Jurkat, Clone E6-1 (cell line): ENCODE data around the gene MEAF6. TPM values are rescaled to one million over a fixed set of nuclear protein-coding genes. Genes with fewer than 3 reads are reported as not detected.
A peak's percentile ranks its signal among the peaks of the same experiment; 100 is the strongest.
"Not testable (repeated sequence)": the region's sequence is repeated elsewhere in the genome, so short reads cannot be mapped to it uniquely, and the experiment has no call there.

Experiments used
- DNase-seq: peaks from one replicate; pipeline ENCODE4 v3.0.0-alpha.2; 2011; ENCODE audit warnings: low read depth, low spot score
- H3K4me3 ChIP-seq: 2 replicates; pipeline ENCODE4 v1.5.1; 2011; ENCODE audit warnings: mild to moderate bottlenecking, low read length, control low read depth, moderate library complexity
- polyA plus RNA-seq: library from polyadenylated mRNA; unstranded; fragments of >200 nt; gene quantifications from one replicate; pipeline ENCODE4 v1.2.1, GENCODE V29; 2012; ENCODE audit warnings: missing spikeins; ENCODE audit not compliant: insufficient read length, insufficient read depth

The MEAF6 gene
- 104 TPM for polyA plus RNA-seq

DNA sequence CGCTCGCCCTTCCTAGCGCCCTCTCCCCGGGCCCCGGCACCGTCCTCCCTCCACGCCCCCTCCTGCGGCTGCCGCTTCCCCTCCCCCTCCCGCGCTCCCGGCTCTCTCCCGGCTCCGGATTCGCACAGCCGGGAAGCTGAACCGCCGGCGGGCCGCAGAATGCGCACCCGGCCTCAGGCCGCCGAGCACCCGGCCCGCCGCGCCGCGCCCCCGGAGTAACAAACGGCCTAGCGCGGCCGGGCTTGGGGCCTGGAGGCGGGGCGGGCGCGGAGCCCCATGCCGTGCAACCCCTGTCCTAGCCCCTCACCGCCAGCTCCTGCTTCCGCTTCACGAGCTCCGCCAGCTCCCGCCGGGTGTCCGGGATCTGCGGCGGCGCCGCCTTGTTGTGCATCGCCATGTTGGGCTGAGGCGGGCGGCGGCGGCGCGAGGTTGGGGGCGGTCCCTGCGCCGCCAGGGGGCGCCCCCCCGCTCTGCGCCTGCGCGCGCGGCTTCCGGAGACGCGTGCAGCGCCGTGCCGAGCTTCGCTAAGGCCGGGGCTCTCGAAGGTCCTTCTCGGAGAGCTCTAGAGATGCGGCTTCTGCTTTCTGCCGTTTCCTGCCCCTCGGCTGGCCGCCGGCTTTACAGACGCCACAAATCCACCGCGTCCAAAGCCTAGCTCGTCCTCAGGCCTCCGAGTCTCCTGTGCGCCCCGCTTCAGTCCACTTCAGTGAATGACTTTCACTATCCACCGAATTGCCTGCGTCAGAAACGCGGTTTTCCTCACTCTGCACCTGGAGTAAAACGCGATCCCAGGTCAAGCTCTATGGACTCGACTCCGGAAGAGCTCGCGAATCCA, at the start of gene MEAF6:
MEAF6 (minus strand) TSS at position 417 of the 835 bp plus-strand sequence; CDS start at position 397, 20 bp downstream.
- DNase-seq = peak; percentile 64
- H3K4me3 ChIP-seq = peak within 1 kb of the TSS; percentile 76

DNA sequence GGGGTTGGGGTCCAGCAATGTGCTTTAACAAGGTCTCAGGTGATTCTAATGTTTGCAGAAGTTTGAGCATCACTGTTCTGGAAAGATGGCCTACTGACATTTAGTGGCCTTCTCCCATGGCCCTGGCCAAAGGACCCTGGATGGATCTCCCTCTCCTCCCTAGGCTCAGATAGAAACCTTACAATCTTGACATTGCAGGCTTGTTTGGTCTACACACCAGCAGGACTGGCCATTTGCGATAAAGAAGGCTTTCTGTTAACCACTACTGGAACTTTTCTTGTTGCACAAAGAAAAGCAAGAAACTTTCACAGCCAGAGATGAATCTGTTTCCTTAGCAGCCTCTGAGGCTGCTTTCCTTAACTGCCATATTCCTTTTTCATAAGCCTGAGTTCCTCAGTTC, 48.4 kb upstream of the MEAF6 start:
- DNase-seq = no peak
- no peak overlapping the region for H3K4me3 ChIP-seq

DNA sequence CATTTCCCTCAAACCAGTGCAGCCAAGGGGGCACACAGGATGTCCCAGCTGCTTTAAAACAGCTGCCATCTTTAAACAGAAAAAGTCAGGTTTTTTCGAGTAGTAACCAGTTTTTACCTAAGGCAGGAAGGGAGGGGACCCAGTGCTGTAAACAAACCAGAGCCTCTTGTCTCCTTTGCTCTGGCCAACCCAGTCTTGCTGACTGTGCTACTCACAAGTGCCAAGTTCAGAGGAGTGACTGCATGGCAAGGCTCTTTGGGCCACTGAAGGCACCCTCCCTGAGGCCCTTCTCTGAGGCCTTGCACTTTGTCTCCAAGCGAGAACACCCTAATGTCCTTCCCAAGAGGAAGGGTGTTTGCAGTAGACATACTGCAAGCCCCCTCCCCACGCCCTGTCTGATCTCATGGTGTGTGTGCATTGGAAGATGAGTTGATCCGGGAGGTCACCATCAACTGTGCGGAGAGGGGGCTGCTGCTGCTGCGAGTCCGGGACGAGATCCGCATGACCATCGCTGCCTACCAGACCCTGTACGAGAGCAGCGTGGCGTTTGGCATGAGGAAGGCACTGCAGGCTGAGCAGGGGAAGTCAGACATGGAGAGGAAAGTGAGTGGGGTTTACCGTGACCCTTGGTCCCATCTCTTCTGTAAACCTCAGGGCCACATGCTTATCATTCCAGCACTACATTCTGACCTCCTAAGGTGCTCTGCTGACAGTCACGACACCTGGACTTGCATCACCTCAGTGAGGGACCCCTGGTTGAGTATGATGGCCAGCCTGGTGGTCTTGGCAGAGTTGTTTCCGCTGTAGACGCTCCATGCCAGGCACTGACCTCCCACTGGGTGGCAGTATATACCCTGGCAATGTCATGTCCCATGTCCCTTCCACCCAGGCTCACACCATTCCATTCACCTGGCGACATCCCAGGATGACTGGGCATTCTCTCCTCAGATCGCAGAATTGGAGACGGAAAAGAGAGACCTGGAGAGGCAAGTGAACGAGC, 46.9 kb upstream of the MEAF6 start:
- no peak overlapping the region for H3K4me3 ChIP-seq
- peak; percentile 12 for DNase-seq

DNA sequence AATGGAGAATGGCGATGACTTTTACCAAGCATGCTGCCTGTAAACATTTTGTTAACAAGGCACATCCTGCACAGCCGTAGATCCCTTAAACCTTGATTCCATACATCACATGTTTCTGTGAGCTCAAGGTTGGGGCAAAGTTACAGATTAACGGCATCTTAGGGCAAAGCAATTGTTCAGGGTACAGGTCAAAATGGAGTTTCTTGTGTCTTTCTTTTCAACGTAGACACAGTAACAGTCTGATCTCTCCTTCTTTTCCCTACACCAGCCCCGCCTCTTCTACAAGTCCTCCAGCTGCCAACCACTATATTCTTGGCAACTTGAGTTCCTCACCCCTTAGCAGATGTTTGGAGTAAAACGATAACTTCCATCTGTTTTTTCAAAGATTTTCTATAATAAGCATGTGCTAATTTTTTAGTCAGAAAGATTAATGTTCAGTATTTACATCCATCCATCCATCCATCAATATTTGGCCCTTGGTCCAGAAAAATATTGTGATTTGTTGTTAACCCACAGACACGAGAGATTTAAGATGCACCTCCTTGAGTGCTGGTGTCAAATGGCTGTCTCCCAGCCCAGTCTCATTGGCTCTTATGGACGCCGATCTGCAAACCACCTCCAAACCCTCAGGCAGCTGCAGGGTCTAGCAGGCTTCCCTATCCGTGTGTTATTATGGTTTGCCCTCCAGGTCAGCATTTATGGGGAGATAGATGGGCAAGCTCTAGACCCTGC, 46.0 kb upstream of the MEAF6 start:
- no peak overlapping the region for H3K4me3 ChIP-seq
- DNase-seq = no peak

DNA sequence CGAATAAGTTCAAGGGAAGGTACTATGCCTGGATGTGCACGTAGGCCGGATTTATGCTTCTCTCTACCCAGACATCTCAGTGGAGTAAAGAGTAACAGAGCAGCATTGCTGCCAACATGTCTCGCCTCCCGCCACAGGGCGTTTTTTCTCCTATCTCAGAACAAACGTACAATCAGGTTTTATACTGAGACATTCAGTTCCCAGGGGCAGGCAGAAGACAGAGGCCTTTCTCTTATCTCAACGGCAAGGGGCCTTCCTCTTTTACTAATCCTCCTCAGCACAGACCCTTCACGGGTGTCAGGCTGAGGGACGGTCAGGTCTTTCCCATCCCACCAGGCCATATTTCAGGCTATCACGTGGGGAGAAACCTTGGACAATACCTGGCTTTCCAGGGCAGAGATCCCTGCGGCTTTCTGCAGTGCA, 45.4 kb upstream of the MEAF6 start:
- not testable (repeated sequence) for DNase-seq, H3K4me3 ChIP-seq

DNA sequence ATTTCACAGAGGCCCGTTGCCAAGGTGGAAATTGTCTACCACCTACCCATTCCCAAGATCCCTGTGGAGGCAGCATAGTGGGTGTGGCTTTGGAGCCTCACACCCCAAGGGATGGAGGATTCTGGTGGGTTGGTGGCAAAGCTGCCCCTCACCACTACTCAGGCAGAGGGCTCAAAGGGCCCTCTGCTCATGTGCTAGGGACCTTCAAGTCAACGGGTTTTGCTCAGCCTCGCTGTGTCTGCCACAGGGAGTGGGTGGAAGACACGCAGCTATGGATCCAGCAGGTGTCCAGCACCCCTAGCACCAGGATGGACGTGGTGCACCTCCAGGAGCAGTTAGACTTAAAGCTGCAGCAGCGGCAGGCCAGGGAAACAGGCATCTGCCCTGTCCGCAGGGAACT, 44.5 kb upstream of the MEAF6 start:
- H3K4me3 ChIP-seq = no peak overlapping the region
- no peak for DNase-seq

DNA sequence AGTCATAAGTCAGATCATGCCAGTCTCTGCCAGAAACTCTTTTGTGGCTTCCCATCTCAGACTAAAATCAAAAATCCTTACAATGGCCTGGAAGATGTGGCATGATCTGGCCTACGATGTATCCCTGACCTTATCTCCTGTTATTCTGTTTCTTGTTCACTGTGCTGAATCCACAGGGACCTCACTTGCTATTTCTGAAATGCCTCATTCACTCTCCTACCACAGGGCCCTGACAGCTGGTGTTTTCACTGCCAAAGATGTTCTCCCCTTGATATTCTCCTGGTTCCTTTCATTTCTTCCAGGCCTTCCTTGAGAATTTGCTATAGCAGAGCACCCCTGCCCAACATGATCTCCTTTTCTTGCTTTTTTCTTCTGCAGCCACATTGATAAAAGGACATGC, 43.8 kb upstream of the MEAF6 start:
- no peak overlapping the region for H3K4me3 ChIP-seq
- no peak for DNase-seq

GRCh38 chr1:37557402-37557801, 42.8 kb upstream of the MEAF6 start:
- H3K4me3 ChIP-seq = no peak overlapping the region
- DNase-seq = no peak

DNA sequence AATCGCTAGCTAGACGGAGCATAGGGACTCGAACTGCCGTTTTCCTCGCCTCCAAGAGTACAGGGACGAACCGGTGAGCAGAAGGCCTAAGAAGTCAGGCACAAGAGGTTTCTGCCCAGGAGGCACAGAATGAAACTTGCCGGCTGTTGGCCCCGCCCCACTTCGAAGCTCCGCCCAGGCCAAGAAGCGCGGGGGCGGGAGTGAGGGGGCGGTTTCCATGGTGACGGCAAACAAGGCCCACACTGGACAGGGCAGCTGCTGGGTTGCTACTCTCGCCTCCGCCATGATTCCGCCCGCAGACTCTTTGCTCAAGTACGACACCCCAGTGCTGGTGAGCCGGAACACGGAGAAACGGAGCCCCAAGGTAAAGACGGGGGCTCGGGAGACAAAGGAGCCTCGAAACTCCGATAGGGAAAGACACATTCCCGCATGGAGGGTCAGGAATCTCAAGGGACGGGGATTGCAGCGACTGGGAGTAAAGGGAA, 42.2 kb upstream of the MEAF6 start, which contains the start of gene DNALI1:
DNALI1 (plus strand) TSS at position 229 of the 485 bp plus-strand sequence; CDS start at position 284, 55 bp downstream.
- no peak within 1 kb of the TSS for H3K4me3 ChIP-seq
- DNase-seq = no peak

DNA sequence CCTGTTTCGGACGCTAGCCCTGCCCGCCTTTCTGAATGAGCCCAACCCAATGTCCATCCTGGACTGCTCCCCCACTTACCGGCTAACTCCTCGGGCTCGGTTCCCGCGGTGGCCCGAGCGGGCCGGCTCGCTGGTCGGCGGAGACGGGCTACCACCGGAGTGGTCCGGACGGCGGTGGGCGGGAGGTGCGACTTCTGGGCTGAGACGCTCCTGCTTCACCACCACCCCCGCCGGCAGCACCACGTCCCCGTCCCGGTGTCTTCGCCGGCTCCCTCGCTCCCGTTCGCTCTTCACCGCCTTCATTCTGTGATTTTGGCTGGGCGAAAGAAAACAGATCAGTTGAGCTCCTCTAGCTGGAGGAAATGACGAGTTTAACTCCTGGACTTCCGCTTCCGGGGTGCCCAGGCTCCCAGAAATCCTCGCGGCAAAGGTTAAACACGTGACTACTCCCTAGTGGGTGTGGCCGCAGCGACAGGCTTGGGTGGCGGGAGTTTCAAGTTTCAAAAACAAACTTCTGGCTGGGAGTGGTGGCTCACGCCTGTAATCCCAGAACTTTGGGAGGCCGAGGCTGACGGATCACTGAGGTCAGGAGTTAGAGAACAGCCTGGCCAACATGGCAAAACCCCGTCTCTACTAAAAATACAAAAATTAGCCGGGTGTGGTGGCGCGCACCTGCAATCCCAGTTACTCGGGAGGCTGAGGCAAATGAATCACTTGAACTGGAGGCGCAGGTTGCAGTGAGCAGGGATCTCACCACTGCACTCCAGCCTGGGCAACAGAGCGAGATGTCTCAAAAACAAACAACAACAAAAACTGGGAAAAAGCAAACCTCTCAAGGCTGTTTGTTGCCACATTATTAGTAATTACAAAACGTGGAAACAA, 39.6 kb upstream of the MEAF6 start, which contains the start of gene SNIP1:
SNIP1 (minus strand) TSS at position 367 of the 882 bp plus-strand sequence; CDS start at position 303, 64 bp downstream.
- H3K4me3 ChIP-seq = peak within 1 kb of the TSS; percentile 99
- DNase-seq = peak; percentile 87

DNA sequence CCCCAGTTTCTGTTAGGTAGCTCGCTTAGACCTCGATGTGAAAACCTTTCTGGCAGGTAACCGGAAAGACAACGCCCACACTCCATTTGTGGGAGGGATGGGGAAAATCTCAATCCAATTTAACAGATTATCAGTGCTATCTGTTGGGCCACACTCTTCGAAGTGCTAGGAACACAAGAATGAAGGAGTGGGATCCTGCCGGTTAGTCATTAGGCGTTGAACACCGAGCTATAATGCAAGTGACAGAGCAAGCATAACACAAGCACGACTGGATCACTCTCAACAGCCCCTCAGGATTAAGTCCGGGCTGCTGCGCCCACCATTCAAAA, 39.0 kb upstream of the MEAF6 start:
- H3K4me3 ChIP-seq = peak overlapping the region; percentile 99
- no peak for DNase-seq

DNA sequence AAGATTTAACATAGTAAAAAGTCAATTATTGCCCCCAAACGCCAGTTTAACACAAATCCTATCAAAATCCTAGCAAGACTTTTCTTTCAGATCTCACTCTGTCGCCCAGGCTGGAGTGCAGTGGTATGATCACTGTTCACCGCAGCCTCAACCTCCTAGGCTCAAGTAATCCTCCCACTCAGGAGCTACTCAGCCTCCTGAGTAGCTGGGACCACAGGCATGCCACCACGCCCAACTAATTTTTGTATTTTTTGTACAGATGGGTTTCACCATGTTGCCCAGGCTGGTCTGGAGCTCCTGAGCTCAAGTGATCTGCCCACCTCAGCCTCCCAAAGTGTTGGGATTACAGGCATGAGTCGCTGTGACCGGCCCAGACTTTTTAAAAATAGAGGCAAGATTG, 34.8 kb upstream of the MEAF6 start:
- DNase-seq = no peak

DNA sequence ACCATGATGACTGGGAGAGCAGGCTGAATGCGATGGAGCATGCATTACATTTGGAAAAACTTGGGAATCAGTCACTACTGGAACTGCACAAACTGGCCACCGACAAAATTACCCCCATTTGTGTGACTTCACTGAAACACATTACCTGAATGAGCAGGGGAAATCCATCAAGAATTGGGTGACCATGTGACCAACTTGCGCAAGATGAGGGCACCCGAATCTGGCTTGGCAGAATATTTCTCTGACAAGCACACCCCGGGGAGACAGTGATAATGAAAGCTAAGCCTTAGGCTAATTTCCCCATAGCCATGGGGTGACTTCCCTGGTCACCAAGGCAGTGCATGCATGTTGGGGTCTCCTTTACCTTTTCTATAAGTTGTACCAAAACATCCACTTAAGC, 30.5 kb upstream of the MEAF6 start:
- no peak overlapping the region for H3K4me3 ChIP-seq
- no peak for DNase-seq

More for the DNA sequence above, 34.8 kb upstream of the MEAF6 start:
- H3K4me3 ChIP-seq = no peak overlapping the region

- DNase-seq = no peak
- no peak overlapping the region for H3K4me3 ChIP-seq
These were observed 30.0 kb upstream of the MEAF6 start for GRCh38 chr1:37544530-37544929.

DNA sequence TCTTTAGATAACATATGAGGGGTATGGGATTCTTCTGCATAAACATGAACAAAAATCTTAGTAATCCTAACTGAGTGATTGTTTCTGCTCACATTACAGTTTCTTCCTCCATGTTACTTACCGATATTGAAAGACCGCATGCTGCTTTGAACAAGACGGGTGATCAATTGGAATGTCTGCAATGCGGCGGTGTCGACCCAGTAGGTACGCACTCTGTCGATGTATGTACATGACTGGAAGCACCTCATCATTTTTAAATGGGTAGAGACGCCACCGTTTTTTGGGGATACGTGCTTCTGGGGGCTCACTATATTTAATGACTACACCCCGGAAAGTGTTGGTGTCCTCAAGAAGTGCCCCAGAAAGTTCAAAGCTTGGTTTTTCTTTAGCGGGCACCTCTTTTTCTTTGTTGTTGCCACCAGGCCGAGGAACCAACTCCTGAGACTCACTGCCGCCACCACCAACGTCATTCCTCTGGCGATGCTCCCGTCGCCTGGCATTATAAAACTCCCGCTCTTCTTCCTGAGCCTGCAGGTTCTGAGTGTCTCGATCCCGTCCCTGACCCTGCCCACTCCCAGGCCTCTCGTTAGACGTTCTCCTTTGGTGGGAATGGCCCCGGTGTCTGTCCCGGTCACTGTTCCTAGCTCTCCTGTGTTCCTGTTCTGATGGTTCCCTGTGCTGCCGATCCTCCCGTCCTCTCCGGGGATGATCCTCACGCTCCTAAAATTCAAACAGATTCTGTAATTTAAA, 25.6 kb upstream of the MEAF6 start:
- no peak overlapping the region for H3K4me3 ChIP-seq
- DNase-seq = no peak

DNA sequence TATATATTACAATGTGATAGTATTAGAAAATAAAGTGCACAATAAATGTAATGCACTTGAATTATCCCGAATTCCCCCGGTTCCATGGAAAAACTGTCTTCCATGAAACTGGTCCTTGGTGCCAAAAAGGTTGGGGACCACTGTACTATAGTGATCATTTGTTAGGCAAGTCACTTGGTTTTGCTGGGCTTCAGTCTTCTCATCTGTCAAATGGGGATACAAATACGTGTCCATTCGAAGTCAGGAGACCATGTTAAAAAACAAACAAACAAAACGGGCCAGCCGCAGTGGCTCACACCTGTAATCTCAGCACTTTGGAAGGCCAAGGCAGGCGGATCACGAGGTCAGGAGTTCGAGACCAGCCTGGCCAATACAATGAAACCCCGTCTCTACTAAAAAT, 24.6 kb upstream of the MEAF6 start:
- H3K4me3 ChIP-seq, DNase-seq: not testable (repeated sequence)

DNA sequence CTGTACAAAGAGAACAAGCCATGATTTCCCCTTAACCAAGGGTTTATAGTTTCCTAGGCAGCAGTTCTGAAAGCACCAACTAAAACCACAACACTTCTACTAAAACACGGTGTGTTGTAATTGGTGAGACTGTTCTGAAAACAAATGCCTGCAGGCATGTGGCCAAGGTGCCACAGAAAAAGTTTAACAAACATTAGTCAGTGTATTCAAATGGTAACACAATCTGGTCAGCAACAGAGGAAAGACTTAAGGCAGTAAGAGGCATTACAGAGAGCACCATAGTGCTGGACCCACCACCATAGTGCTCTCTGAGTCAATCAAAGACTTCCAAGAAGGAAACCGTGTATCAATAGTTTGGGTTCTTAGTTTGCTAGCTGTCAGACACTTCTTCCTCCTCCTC, 22.8 kb upstream of the MEAF6 start:
- H3K4me3 ChIP-seq = no peak overlapping the region
- no peak for DNase-seq
